ENCODE results near the gene CFAP57. TPM values are rescaled to one million over a fixed set of nuclear protein-coding genes. Genes with fewer than 3 reads are reported as not detected.
A peak's percentile ranks its signal among the peaks of the same experiment; 100 is the strongest.

CFAP57 gene
- total and polyA plus RNA-seq, 9 of the 15 experiments (the other 6 are each of a cell fraction or from before 2014, with no cell fraction given), result 0.04 to 0.22 (median 0.07) TPM; not detected in 3

- Histone ChIP-seq H3K27me3 (ENCODE audit: control insufficient read depth in 2 of 2, insufficient read depth in 2 of 2, low read length in 2 of 2) (peaks cover 15 to 23% of the 10 kb centered on the region in 2 experiments), H3K4me3 (no peak overlapping the region), H2AFZ (ENCODE audit: low read depth, low read length) (no peak overlapping the region), H4K20me1 (replicated peaks; ENCODE audit: control insufficient read depth, insufficient read depth, low read length) (no peaks in the 10 kb centered on the region), H3K27ac (ENCODE audit: extremely low read depth, low read depth, low read length) (no peak overlapping the region), H3K9me3 (replicated peaks; ENCODE audit: control insufficient read depth, insufficient read depth, low read depth, low read length) (peaks cover 2% of the 10 kb centered on the region; the same call in 1 of the 2 replicates), H3K4me1 (replicated peaks in 1 of 2; ENCODE audit: control insufficient read depth in 2 of 2, insufficient read depth in 2 of 2, low read length in 2 of 2) (no peaks in the 10 kb centered on the region), H3K9me1 (ENCODE audit: control insufficient read depth, insufficient read depth, low read length) (no peaks in the 10 kb centered on the region), H3K79me2 (ENCODE audit: control insufficient read depth, insufficient read depth, low read length) (no peaks in the 10 kb centered on the region), H3K9ac (ENCODE audit: insufficient read depth in 1 of 2, low read depth in 2 of 2, low read length in 2 of 2) (no peak overlapping the region), H3K36me3 (ENCODE audit: control insufficient read depth, insufficient read depth, low read length) (no peaks in the 10 kb centered on the region), H3K4me2 (ENCODE audit: insufficient read depth, low read length) (no peak overlapping the region)
- ChIA-PET CTCF (ENCODE audit: low intra/inter-chr PET ratio) (no interaction called here), POLR2A (interaction anchor here (0.9 kb wide), 1 partner anchor 25 kb away, joined by 3 read pairs; no protein-coding TSS in a partner anchor)
- intact Hi-C loops (cut with micrococcal nuclease), result no loop called here
- BruUV-seq (replicated peaks), result no TSS peak
- no peak for FAIRE-seq
- peak; percentile 59; the same call in 1 of the 3 replicates for ATAC-seq
- WGBS (ENCODE audit: insufficient coverage, low coverage, missing lambda C conversion rate), result 9% methylated on average over 7 of the region's 7 CpGs
- TF ChIP-seq ZNF143 (CRISPR knock-in tag; IDR thresholded peaks at IDR 0.05) (no peak), SNAPC5 (CRISPR knock-in tag; IDR thresholded peaks at IDR 0.05) (no peak)
- in situ Hi-C loops (cut with MboI), result no loop called here
- peak in 1 of 4 experiments; percentile 12 for DNase-seq (ENCODE audit: extremely low read depth in 1 of 4, low spot score in 3 of 4)
These were observed 25.4 kb downstream of the CFAP57 start for GRCh38 chr1:43197343-43198127.

GRCh38 chr1:43199093-43199726 lies 27.1 kb downstream of the CFAP57 start:
- no peak for FAIRE-seq
- Histone ChIP-seq H3K27me3 (ENCODE audit: control insufficient read depth in 2 of 2, insufficient read depth in 2 of 2, low read length in 2 of 2) (peaks cover 15 to 28% of the 10 kb centered on the region in 2 experiments), H3K4me3 (no peak overlapping the region), H3K9ac (ENCODE audit: insufficient read depth in 1 of 2, low read depth in 2 of 2, low read length in 2 of 2) (no peak overlapping the region), H3K9me3 (replicated peaks; ENCODE audit: control insufficient read depth, insufficient read depth, low read depth, low read length) (peaks cover 2% of the 10 kb centered on the region; the same call in 1 of the 2 replicates), H2AFZ (ENCODE audit: low read depth, low read length) (no peak overlapping the region), H3K36me3 (ENCODE audit: control insufficient read depth, insufficient read depth, low read length) (no peaks in the 10 kb centered on the region), H3K27ac (ENCODE audit: extremely low read depth, low read depth, low read length) (no peak overlapping the region), H4K20me1 (replicated peaks; ENCODE audit: control insufficient read depth, insufficient read depth, low read length) (no peaks in the 10 kb centered on the region), H3K4me2 (ENCODE audit: insufficient read depth, low read length) (no peak overlapping the region), H3K4me1 (replicated peaks in 1 of 2; ENCODE audit: control insufficient read depth in 2 of 2, insufficient read depth in 2 of 2, low read length in 2 of 2) (no peaks in the 10 kb centered on the region), H3K79me2 (ENCODE audit: control insufficient read depth, insufficient read depth, low read length) (no peaks in the 10 kb centered on the region), H3K9me1 (ENCODE audit: control insufficient read depth, insufficient read depth, low read length) (no peaks in the 10 kb centered on the region)
- in situ Hi-C loops (cut with MboI) (no loop called here), intact Hi-C loops (cut with micrococcal nuclease) (no loop called here)
- ATAC-seq, result no peak
- DNase-seq (ENCODE audit: extremely low read depth in 1 of 4, low spot score in 3 of 4), result no peak
- ChIA-PET POLR2A (no interaction called here), CTCF (ENCODE audit: low intra/inter-chr PET ratio) (no interaction called here)
- 3% methylated on average over 8 of the region's 8 CpGs for WGBS (ENCODE audit: insufficient coverage, low coverage, missing lambda C conversion rate)
- BruUV-seq (replicated peaks), result no TSS peak
- TF ChIP-seq EHMT2 (IDR thresholded peaks at IDR 0.05) (no peak), ZNF277 (CRISPR knock-in tag; IDR thresholded peaks at IDR 0.05; ENCODE audit: borderline replicate concordance) (no peak), NFE2L1 (tag; IDR thresholded peaks at IDR 0.05; ENCODE audit: borderline replicate concordance, low read depth) (no peak), PCBP2 (IDR thresholded peaks at IDR 0.05; ENCODE audit: low read depth, low read length, poor library complexity, severe bottlenecking) (no peak), THRB (CRISPR knock-in tag; conservative IDR thresholded peaks at IDR 0.05) (no peak), WHSC1 (IDR thresholded peaks at IDR 0.05; ENCODE audit: low read length) (no peak), BRF1 (IDR thresholded peaks at IDR 0.05; ENCODE audit: borderline replicate concordance, extremely low read depth, insufficient read length) (no peak), BRD9 (IDR thresholded peaks at IDR 0.05; ENCODE audit: low read depth, partially characterized antibody) (no peak)

All from K562 (cell line).